SK-N-SH (cell line): ENCODE data around the gene RNF227. TPM values are rescaled to one million over a fixed set of nuclear protein-coding genes. Genes with fewer than 3 reads are reported as not detected.

Source experiments
- polyA plus RNA-seq, 3 experiments: library from polyadenylated mRNA; depleted of rRNA; stranded (reverse); fragments of >200 nt; gene quantifications; 2 replicates each; pipeline ENCODE4 v1.2.3, GENCODE V29; 2012
- small RNA-seq, 7 experiments: library from RNA; depleted of rRNA; stranded (forward); fragments of <200 nt; gene quantifications; one replicate each; pipeline ENCODE3, GENCODE V24; 2012

RNF227 gene
- polyA plus RNA-seq, 1 of the 3 experiments (the other 2 are of a cell fraction): 7.4 TPM

Small RNA genes lying within 50 kb of the gene (small RNA-seq; reads per million reads assigned to genes)
- 0.58 to 7.9 (median 5.7) reads per million in 7 experiments for gene SCARNA21

Other genes with a start within 250 kb of the RNF227 start
- 47.3 and 62.6 TPM in 2 replicates for gene TP53, start 228.8 kb downstream of the RNF227 start, polyA plus RNA-seq (2012; rRNA removed)
- gene WRAP53, start 227.8 kb downstream of the RNF227 start, polyA plus RNA-seq (2012; rRNA removed): 6.6 and 8.6 TPM in 2 replicates
- 26.1 and 32.4 TPM in 2 replicates for gene EFNB3, start 211.1 kb downstream of the RNF227 start, polyA plus RNA-seq (2012; rRNA removed)
- gene DNAH2, start 198.5 kb downstream of the RNF227 start, polyA plus RNA-seq (2012; rRNA removed): 0.13 and 0.18 TPM in 2 replicates
- 1.4 and 2.6 TPM in 2 replicates for gene KDM6B, start 82.1 kb downstream of the RNF227 start, polyA plus RNA-seq (2012; rRNA removed)
- gene TMEM88, start 61.2 kb downstream of the RNF227 start, polyA plus RNA-seq (2012; rRNA removed): 0.83 and 1.2 TPM in 2 replicates
- gene NAA38, start 58.7 kb downstream of the RNF227 start, polyA plus RNA-seq (2012; rRNA removed): 133 and 202 TPM in 2 replicates
- gene CYB5D1, start 58.3 kb downstream of the RNF227 start, polyA plus RNA-seq (2012; rRNA removed): 8.8 and 9.8 TPM in 2 replicates
- gene CHD3, start 27.5 kb downstream of the RNF227 start, polyA plus RNA-seq (2012; rRNA removed): 55.2 and 56.2 TPM in 2 replicates
- 4.4 and 5.1 TPM in 2 replicates for gene KCNAB3, start 13.6 kb upstream of the RNF227 start, polyA plus RNA-seq (2012; rRNA removed)
- 390 and 555 TPM in 2 replicates for gene TRAPPC1, start 15.7 kb upstream of the RNF227 start, polyA plus RNA-seq (2012; rRNA removed)
- gene CNTROB, start 15.9 kb upstream of the RNF227 start, polyA plus RNA-seq (2012; rRNA removed): 26.3 and 27.4 TPM in 2 replicates
- not detected in 2 replicates for gene GUCY2D, start 86.3 kb upstream of the RNF227 start, polyA plus RNA-seq (2012; rRNA removed)
- not detected in 2 replicates for gene ALOX15B, start 122.8 kb upstream of the RNF227 start, polyA plus RNA-seq (2012; rRNA removed)
- 0.20 TPM in 1 of 2 replicates, not detected in the other for gene ALOX12B, start 171.4 kb upstream of the RNF227 start, polyA plus RNA-seq (2012; rRNA removed)
- gene ALOXE3, start 202.2 kb upstream of the RNF227 start, polyA plus RNA-seq (2012; rRNA removed): 0.13 and 0.46 TPM in 2 replicates
- gene HES7, start 207.8 kb upstream of the RNF227 start, polyA plus RNA-seq (2012; rRNA removed): 0.71 and 1.2 TPM in 2 replicates
- 32.7 and 56.8 TPM in 2 replicates for gene PER1, start 236.1 kb upstream of the RNF227 start, polyA plus RNA-seq (2012; rRNA removed)
- gene VAMP2, start 246.7 kb upstream of the RNF227 start, polyA plus RNA-seq (2012; rRNA removed): 42.0 and 43.4 TPM in 2 replicates